ENCODE data around the gene FOXF1.

FOXF1 gene

DNA sequence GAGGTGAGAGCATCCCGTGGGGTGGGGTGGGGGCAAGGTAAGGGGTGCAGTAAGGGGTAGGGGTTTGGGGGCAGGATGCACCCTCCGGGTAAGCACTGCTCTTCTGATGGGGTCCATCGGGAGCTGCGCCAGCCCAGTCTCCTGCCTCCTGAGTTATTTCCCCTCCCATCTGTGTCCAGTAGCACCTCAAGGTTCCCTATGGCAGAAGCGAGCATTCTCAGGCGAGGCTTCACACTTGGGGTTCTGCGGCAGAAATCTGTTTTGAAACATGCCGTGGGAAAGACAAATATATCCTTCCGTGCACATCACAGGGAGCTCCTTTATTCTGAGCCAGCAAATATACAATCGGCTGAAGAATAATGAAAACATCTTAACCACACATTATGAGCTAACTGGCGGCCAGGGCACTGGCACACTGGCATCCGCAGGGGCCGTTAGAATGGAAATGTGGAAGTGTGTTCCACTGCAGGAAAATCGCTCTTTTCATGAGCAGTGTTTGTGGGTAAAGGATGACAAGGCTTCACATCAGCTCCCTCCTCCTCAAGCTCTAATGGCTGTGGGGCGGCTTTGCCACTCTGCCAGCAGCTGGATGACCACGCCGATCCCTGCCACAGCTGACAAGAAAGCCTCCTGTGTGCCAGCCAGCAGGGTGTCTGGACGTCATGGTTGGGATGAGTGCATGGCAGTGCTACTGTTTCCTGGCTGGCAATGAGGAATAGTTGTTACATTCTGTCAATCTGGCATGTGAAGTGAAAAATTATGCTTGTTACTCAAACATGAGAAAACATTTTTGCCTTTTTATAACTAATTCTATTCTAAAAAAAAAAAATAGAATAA is 24.7 kb downstream of the FOXF1 start:
- no peak for DNase-seq (ENCODE audit: low read depth)

DNA sequence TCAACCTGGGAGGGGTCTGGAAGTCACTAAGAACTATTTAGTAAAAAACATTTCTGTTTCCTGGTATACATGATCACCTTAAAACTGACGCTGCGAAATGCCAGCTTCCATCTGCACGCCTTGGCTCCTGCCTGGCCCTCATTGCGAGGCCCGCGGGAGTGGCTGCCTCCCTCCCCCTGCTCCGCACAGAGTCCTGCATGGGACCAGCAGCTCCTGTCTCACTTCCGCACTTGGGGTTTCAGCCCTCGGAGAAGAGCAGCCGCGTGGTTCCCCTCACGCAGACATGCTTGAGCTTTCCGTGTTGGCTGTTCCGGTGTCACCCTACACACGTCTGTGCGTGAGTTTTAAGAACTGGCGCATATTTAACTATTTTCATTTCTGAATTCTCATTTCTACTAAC is 26.3 kb downstream of the FOXF1 start:
- DNase-seq (ENCODE audit: low read depth): no peak

DNA sequence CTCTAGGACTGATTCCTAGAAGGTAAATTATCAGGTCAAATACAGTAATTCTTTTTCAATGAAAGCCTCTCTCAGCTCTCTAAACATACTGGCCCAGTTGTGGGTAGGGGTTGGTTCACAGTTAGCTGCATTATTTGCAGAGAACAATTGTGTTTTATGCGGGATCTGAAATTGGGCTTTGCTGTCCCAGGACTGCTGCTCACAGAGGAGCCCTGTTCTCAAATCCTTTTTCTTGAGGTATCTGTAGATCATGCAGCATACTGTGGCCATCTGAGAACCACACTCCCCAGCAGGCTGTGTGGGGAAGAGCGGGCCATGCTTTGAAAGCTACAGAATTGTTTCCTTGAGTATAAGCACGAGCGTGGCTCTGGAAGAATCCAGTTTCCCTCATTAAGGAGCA is 27.2 kb downstream of the FOXF1 start:
- DNase-seq (ENCODE audit: low read depth): no peak

DNA sequence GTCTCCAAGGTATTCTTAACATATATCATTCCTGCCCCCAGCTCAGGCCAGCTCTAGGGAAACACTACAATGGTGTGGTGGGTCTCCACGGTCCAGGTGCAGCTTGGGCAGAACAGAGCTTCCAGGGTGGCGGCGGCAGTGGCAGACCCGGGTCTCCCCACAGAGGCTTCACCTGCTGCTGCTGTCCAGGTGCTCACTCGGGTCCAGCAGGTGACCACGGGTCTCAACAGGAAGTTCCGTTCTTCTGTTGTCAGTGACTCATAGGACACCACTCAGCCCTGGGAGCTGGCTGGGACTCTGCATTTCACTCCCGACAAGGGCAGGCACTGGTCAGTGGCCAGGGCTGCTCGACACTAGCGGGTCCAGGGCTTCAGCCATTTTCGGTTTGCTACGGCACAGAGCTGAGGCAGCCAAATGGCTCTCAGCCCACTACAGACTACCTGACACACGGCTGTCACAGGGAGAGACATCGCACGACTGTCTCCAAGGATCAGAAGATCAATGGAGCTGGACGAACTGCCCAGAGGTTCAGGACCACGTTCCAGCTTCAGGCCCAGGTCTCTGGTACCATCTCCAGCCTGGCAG is 28.0 kb downstream of the FOXF1 start:
- no peak for DNase-seq (ENCODE audit: low read depth)

DNA sequence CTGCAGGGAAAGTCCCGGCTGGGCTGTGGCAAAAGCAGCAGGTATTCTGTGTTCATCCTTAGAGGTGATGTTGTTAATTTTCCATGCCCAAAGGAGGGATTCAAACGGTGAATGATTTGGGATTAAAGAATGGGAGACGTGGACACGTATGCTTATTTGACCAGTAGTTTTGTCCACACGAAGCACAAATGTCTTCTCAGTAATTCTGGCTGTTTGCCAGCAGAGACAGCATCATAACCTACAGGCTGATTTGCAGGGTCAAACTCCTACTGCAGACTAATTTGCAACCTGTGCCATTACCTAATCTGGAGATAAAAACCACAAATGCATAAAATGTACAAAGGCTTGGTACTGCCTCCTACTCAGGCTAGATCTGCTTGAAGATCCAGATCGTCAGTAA is 30.6 kb downstream of the FOXF1 start:
- no peak for DNase-seq (ENCODE audit: low read depth)

DNA sequence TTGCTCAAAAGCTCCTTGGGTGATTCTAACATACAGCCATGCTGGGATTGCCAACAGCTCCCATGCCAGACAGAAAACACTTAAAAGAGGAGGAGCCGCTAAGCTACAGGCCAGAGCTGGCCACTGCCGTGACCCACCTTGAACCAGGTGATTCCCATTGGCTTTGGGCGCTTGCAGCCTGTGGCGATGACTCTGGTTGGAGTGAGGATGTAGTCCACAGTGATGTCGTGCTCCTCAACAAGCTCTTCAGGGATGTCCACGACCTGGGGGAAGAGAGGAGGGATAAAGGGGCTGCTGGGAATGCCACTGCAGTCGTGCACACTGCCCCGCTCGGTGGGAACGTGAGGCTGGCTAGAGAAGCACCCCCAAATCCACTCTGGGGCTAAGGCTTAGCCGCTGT is 31.2 kb downstream of the FOXF1 start:
- no peak for DNase-seq (ENCODE audit: low read depth)

DNA sequence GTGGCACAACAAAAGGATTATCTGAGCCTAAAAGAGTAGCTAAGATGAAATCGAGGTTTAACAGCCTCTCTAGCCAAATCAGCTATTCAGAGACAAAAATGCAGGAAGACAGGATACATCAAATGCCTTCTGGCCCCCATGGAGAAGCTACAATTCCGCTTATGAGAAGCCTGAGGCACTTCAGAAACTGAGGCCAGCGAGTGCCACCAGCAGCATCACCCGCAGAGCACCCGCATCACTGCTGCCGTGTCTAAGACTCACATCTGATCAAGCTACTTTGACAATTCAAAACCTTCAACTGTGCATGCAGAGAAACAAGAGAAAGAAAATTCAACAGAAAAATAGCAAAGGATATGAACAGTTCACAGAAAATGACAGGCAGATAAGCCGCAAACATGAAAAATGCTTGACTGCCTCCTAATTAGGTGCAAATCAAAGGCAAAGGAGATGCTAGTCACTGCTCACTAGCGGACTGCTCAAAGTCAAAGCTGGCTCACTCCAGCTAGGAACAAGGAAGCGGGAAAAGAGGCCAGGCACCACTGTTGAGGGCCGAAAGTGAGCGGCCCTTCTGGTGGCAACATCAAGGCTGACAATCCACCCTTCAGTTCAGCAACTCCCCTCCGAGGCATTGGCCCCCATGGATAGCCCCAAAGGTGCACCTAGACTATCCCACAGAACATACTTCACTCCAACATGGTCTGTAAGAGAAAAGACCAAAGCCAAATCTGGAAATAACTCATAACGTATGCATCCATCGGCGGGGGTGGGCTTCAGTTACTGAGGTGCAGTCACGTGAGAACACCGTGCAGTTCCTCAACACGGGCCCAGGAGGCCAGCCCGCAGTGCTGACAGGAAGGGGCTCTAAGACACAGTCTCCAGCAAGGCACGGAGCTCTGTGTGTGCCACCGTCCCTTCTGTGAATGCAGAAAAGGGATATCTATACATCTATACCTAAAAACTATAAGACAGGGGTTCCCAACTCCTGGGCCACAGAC is 32.7 kb downstream of the FOXF1 start:
- DNase-seq (ENCODE audit: low read depth): no peak

DNA sequence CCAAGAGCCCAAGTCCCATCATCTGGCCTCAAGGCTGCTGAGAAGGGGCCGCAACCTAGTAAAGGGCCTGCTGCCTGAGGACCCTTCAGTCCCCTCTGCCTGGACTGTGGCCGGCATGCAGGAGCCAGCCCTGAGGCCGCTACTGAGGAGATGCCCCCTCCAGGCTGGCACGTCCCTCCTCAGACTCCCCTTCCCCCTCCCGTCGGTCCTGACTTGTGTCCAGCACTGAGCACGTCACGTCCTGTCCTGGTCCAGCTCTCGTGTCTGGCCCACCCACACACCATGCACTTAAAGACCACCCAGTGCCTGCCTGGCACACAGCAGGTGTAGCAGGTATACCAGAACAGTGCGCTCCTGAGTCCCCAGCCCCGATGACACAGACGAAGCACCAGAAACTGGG is 35.2 kb downstream of the FOXF1 start:
- no peak for DNase-seq (ENCODE audit: low read depth)

DNA sequence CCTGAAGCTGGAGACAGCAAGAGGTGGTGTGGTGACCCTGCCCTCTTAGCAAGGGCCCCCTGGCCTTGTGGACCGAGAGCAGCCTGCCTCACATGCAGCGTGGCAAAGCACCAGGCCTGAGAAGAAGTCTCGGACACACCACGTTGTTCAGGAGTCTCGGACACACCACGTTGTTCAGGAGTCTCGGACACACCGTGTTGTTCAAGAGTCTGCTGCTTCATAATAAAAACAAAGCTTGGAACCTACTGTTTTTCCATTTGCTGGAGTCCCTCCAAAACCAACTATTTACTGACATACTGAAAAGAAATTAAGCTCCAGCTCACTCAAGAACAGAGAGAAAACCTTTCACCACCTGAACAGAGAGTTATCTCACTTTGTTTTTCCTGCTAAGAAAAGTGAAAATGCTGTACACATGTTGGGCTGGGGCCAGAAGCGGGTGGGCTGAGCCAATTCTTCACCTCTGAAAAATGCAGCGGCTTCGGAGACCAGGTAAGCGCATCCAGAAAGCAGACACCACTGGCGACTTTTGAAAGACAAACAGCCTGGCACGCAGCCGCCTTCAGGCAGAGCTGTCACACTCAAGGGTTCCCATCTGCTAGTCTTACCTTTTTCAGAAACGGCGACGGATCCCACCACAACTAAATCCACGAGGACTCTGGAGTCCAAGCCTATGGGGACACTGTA is 35.8 kb downstream of the FOXF1 start:
- no peak for DNase-seq (ENCODE audit: low read depth)

DNA sequence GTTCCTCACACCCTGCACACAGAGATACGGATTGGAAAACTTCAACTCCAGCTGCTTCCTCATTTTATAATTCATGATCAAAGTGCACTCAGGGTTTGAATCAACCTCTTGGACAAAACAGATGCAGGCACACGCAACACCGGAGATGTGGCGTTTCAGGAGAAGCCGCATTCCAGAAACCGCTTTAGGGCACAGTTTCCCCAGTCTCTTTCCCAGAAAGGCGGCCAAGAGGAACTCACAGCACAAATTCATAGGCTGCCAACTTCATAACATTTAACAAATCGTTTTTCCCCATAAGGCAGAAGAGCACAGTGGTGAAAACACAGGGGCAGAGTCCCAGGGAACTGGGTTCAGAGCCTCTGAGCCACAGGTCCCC is 36.3 kb downstream of the FOXF1 start:
- no peak for DNase-seq (ENCODE audit: low read depth)

DNA sequence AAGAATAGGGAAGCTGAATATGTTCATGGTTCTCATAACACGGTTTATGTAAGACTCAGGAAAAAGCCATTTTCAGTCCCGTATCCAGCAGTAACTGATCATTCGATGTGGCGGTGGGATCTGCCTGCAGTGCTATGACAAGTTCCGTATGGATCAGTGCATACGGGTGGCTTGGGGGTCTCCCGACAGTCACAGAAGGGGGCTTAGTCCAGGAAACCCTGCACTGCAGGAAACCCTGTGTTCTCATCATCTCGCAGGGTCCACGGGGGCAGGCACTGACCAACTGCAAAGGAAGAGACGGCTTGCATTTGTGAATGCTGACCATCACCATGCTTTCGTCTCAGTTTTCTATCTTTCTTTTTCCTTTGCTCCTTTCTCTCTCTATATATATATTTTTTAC is 37.0 kb downstream of the FOXF1 start:
- DNase-seq (ENCODE audit: low read depth): no peak

DNA sequence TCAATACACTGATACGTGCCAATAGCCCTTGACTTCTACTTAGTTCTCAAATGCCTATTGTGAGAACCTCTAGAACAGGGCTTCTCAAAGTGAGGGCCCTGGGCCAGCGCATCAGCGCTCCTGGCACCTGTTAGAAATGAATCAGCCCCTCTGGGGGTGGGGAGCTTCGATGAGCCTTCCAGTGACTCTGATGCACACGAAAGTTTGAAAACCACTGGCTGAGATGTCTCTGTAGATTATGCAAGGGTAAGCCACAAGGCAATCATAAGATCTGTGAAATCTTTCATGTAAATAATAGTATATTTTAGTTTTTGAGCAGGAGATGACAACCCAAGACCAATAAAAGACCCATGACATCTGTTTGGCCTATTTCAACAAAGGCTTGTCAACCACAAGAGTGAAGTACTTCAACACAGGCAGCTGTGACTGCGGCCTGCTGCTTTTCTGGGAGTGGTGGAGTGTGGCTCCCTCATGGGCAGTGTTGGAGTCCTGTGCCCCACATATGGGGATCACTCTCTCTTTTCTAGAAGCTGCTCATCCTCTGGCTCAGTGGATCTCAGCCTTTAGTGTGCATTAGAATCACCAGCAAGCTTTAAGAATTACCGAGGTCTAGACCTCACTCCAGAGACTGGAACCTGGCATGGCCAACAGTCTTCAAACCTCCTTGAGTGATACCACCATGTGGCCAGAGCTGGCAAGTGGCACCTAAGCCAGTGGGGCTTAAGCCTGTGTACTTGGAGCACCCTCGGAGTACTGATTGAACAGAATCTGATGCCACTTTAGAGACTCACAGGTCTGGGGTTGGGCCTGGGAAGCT is 39.0 kb downstream of the FOXF1 start:
- DNase-seq (ENCODE audit: low read depth): no peak

DNA sequence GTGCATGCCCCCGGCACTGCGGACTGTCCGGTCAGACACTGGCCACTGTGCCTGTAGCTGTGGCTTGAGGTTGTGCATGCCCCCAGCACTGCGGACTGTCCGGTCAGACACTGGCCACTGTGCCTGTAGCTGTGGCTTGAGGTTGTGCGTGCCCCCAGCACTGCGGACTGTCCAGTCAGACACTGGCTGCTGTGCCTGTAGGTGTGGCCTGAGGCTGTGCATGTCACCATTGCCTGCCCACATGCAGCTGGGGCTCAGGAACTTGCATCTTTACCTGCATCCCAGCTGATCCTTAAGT is 39.5 kb downstream of the FOXF1 start:
- DNase-seq (ENCODE audit: low read depth): no peak

DNA sequence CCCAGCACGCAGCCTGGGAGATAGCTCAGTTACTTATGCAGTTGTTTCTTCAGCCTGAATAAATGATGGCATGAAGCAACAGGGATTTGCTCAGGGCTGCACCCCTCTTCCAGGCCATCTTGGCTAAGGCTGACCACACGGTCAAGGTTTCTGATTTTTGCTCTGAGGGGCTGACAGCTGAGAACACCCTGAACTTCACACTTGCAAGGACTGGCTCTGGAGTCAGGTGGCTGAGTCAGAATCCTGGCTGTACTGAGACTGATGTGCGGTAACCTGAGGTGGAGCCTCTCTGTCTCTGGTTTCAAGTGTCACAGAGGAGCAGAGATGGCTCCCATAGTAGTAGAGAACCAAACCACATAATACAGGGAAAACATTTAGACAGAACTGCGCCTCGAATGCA is 40.0 kb downstream of the FOXF1 start:
- no peak for DNase-seq (ENCODE audit: low read depth)

DNA sequence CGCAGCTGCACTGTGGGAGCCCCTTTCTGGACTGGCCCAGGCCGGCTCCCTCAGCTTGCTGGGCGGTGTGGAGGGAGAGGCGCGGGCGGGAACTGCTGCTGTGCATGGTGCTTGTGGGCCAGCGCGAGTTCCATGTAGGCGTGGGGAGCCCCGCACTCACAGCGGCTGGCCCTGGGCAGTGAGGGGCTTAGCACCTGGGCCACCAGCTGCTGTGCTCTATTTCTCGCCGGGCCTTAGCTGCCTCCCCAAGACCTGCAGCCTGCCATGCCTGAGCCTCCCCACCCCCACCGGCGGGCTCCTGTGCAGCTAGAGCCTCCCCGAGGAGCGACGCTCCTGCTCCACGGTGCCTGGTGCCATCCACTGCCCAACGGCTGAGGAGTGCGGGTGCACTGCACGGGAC is 43.0 kb downstream of the FOXF1 start:
- no peak for DNase-seq (ENCODE audit: low read depth)

DNA sequence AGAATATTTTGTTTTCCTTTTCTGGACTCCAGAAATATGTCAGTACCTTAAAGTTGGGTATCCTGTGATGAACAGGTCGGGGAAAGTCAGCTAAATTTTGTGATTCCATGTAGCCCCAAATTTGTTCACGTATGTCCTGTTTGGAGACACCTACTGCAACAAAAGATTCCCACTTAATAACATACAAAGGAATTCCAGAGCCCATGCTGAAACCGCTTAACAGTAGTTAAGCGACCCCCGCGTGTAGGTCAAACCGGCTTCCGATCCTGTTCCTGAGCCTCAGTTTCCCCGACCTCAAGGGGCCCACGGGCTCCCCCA is 44.2 kb downstream of the FOXF1 start:
- no peak for DNase-seq (ENCODE audit: low read depth)

DNA sequence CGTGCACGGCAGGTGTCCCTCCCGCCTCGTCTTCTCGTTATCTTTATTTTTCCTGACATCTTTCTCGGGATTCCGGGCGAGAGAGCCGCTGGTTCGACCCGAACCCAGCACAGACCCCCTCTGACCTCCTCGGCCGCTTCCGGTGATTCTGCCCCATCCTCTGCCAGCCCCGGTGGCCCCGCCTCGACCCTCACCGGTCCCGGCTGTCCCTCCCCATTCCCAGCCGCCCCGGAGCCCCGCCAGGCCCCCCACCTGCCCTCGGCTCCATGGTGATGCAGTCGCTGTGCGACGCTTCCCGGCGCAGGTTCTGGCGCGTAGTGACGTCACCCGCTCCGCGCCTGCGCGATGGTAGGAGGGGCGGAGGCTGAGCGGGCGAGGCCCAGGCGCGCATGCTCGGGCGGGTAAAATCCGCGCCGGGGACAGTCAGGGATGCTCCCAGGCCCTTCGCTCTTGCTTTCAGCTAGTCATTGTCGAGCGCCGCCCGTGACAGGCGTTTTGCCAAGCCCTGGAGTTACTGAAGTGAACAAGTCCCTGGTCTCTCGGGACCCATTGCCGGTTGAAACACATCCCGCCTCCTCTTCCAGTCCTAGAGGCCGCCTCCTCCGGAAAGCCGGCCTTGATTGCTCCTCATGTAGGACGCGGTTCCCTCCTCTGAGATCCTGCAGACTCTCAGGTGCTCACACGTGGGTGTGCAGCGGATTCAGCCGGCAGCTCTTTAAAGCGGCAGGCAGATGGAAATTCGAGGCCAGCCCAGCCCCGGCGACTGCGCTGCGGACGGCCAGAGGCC is 44.8 kb downstream of the FOXF1 start, which contains the start of gene MTHFSD:
Gene MTHFSD (minus strand): TSS at position 319 of the 787 bp plus-strand sequence. CDS start 51 bp downstream, at position 268.
- DNase-seq (ENCODE audit: low read depth): peak; percentile 91

DNA sequence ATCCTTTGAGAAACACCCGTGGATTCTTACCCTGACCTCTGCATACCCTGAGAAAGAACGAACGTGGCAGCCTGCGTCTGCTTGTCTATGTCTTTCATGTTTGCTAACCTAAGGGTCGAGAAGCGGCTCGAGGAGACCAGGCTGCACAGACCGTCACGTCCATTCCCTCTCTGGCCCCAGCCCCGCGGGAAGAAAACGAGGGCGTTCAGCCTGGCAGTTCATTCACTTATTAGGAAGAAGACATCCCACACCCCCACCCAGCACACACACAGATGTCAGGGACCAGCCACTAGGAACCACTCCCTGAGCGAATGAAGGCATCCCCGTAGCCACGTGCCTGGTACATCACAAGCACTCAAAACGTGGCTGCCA is 45.4 kb downstream of the FOXF1 start:
- no peak for DNase-seq (ENCODE audit: low read depth)

DNA sequence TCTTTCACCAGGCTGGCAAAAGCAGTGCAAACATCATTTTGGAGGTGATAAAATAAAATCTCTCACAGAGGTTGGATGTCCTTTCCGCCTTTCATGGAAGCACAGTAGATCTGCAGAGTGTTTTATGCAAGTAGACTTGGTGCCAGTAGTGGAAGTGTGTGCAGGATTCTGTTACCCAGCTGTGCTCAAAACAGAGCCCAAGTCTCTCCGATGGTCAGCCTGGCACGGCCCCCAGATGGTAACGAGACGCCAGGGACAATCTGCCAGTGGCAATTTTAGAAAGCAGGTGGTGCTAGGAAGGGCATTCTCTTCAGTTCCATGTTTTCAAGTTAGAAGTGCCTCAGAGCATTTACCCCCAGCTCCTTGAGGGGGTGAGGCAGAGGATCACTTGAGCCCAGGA is 46.2 kb downstream of the FOXF1 start:
- DNase-seq (ENCODE audit: low read depth): no peak

DNA sequence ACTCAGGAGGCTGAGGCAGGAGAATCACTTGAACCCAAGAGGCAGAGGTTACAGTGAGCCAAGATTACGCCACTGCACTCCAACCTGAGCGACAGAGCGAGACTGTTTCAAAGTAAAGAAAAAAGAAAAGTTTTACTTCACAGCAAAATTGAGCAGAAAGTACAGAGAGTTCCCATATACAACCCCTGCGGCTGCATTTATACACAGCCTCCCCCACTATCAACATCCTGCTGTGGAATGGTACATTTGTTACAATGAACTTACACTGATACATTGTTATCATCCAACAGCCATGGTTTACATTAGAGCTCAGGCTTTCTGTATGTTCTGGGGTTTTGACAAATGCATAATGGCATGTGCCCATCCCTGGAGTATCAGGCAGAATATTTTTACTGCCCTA is 47.3 kb downstream of the FOXF1 start:
- no peak for DNase-seq (ENCODE audit: low read depth)

Data from stimulated activated CD8-positive, alpha-beta memory T cell treated with anti-CD3 and anti-CD28 coated beads, Interleukin-15, amount 100 ng/mL, for 1 hour (primary cell).